Mesothelial cell of epicardium (in vitro differentiated cells): ENCODE measurements around the gene GUCY2C. TPM values are rescaled to one million over a fixed set of nuclear protein-coding genes. Genes with fewer than 3 reads are reported as not detected.

ENCODE experiments used
- DNase-seq, 2 experiments: peaks; one replicate each; pipeline ENCODE4 v3.0.0; 2021; ENCODE audit warnings: low spot score in 2 of 2; ENCODE audit not compliant: unreplicated experiment in 2 of 2
- H3K27ac Mint-ChIP-seq: 2 replicates; pipeline ENCODE4 v1.8.0; 2021; ENCODE audit warnings: mixed read lengths
- H3K27me3 Mint-ChIP-seq: 2 replicates; pipeline ENCODE4 v1.8.0; 2021; ENCODE audit warnings: low read depth, mixed read lengths
- H3K36me3 Mint-ChIP-seq: 2 replicates; pipeline ENCODE4 v1.8.0; 2021; ENCODE audit warnings: mixed read lengths
- H3K4me1 Mint-ChIP-seq: 2 replicates; pipeline ENCODE4 v1.8.0; 2021; ENCODE audit warnings: mixed read lengths
- H3K4me3 Mint-ChIP-seq: 2 replicates; pipeline ENCODE4 v1.8.0; 2021; ENCODE audit warnings: mild to moderate bottlenecking, moderate library complexity, mixed read lengths
- H3K9me3 Mint-ChIP-seq: 2 replicates; pipeline ENCODE4 v1.8.0; 2021; ENCODE audit warnings: mixed read lengths
- CTCF ChIP-seq: fragments of 200-600 bp; sonication (generic); IDR thresholded peaks from one replicate; pipeline ENCODE4 v1.5.0; 2021; ENCODE audit warnings: antibody characterized with exemption; ENCODE audit not compliant: unreplicated experiment
- total RNA-seq: library from RNA; stranded (reverse); gene quantifications from 3 replicates; pipeline ENCODE4 v1.2.1, GENCODE V29; 2021

Gene GUCY2C
- total RNA-seq, 1 donor from 2014 or later, result 0.09 TPM

- TF ChIP-seq CTCF, result no peak
- DNase-seq, result no peak
- Mint-ChIP-seq H3K4me3 (no peak overlapping the region), H3K36me3 (peaks cover 2% of the 10 kb centered on the region), H3K9me3 (peaks cover 31% of the 10 kb centered on the region), H3K27ac (no peak overlapping the region), H3K27me3 (no peaks in the 10 kb centered on the region), H3K4me1 (peaks cover 2% of the 10 kb centered on the region)
These were observed 82.7 kb downstream of the GUCY2C start for GRCh38 chr12:14613718-14614117.

- no peak for DNase-seq
- H3K27me3 Mint-ChIP-seq, result no peaks in the 10 kb centered on the region
- peaks cover 7% of the 10 kb centered on the region for H3K36me3 Mint-ChIP-seq
- H3K27ac Mint-ChIP-seq, result no peak overlapping the region
- H3K4me1 Mint-ChIP-seq, result no peaks in the 10 kb centered on the region
- no peak for TF ChIP-seq CTCF
- H3K9me3 Mint-ChIP-seq, result peaks cover 38% of the 10 kb centered on the region
- no peak overlapping the region for H3K4me3 Mint-ChIP-seq
These were observed 83.4 kb downstream of the GUCY2C start for GRCh38 chr12:14612898-14613445.

- Mint-ChIP-seq H3K9me3 (peaks cover 42% of the 10 kb centered on the region), H3K27me3 (no peaks in the 10 kb centered on the region), H3K27ac (no peak overlapping the region), H3K4me1 (no peaks in the 10 kb centered on the region), H3K4me3 (no peak overlapping the region), H3K36me3 (peaks cover 8% of the 10 kb centered on the region)
- no peak for DNase-seq
- TF ChIP-seq CTCF, result no peak
These were observed 84.1 kb downstream of the GUCY2C start for GRCh38 chr12:14612250-14612649.

GRCh38 chr12:14611640-14612203 is 84.7 kb downstream of the GUCY2C start:
- TF ChIP-seq CTCF, result no peak
- no peak overlapping the region for H3K27ac Mint-ChIP-seq
- H3K9me3 Mint-ChIP-seq, result peaks cover 46% of the 10 kb centered on the region
- no peaks in the 10 kb centered on the region for H3K27me3 Mint-ChIP-seq
- no peaks in the 10 kb centered on the region for H3K4me1 Mint-ChIP-seq
- H3K36me3 Mint-ChIP-seq, result peaks cover 8% of the 10 kb centered on the region
- DNase-seq, result no peak
- no peak overlapping the region for H3K4me3 Mint-ChIP-seq

GRCh38 chr12:14607568-14607967 is 88.8 kb downstream of the GUCY2C start:
- TF ChIP-seq CTCF, result no peak
- no peaks in the 10 kb centered on the region for H3K4me1 Mint-ChIP-seq
- no peak for DNase-seq
- H3K4me3 Mint-ChIP-seq, result no peak overlapping the region
- H3K9me3 Mint-ChIP-seq, result peaks cover 75% of the 10 kb centered on the region
- no peaks in the 10 kb centered on the region for H3K27me3 Mint-ChIP-seq
- H3K27ac Mint-ChIP-seq, result no peak overlapping the region
- H3K36me3 Mint-ChIP-seq, result peaks cover 32% of the 10 kb centered on the region
